SK-N-SH (cell line): ENCODE data around the gene KLK15. TPM values are rescaled to one million over a fixed set of nuclear protein-coding genes. Genes with fewer than 3 reads are reported as not detected.

Source experiments
- CTCF ChIA-PET: fragments of 300-600, 350-600 bp; formaldehyde crosslinking; extraction: SDS; loops from one replicate; lab custom pipeline; 2021; lab: Yijun Ruan, JAX
- POLR2A ChIA-PET: fragments of 350-600 bp; sonication (Branson Sonifier 250); formaldehyde crosslinking; extraction: SDS; loops from one replicate; lab custom pipeline; 2020; ENCODE audit warnings: antibody characterized with exemption, inconsistent platforms; lab: Yijun Ruan, JAX
- DNase-seq: peaks from one replicate; pipeline ENCODE4 v3.0.0; 2012
- H2AFZ ChIP-seq: fragments of 200-600 bp; sonication (generic); 2 replicates; pipeline ENCODE4 v1.8.1; 2016; ENCODE audit warnings: antibody characterized with exemption, mild to moderate bottlenecking, low read depth
- H3F3A ChIP-seq: fragments of 200-600 bp; sonication (generic); replicated peaks from 2 replicates; pipeline ENCODE3; 2016; ENCODE audit warnings: antibody characterized with exemption, mild to moderate bottlenecking; ENCODE audit not compliant: insufficient read depth
- H3K27ac ChIP-seq, 2 experiments: fragments of 200-500 bp in 1 of 2; fragments of 200-600 bp in 1 of 2; sonication (Bioruptor generic) in 1 of 2; sonication (generic), shearing (Covaris generic) in 1 of 2; 2 replicates each; pipeline versions ENCODE4 v1.5.1 to v1.6.1; 2014 to 2016; ENCODE audit warnings: low read depth in 2 of 2, inconsistent platforms in 1 of 2, low read length in 1 of 2, mild to moderate bottlenecking in 1 of 2, mixed read lengths in 1 of 2
- H3K27me3 ChIP-seq: fragments of 200-600 bp; sonication (generic), shearing (Covaris generic); 2 replicates; pipeline ENCODE4 v1.6.1; 2016; ENCODE audit warnings: mixed run types; ENCODE audit not compliant: insufficient read depth
- H3K36me3 ChIP-seq, 2 experiments: fragments of 200-500 bp in 1 of 2; fragments of 200-600 bp in 1 of 2; sonication (Bioruptor generic) in 1 of 2; sonication (generic) in 1 of 2; replicated peaks in 1 of 2; 2 replicates each; pipeline versions ENCODE3 to v1.5.1; 2014 to 2016; ENCODE audit warnings: low read length in 1 of 2, mild to moderate bottlenecking in 1 of 2; ENCODE audit not compliant: insufficient read depth in 2 of 2, control insufficient read depth in 1 of 2
- H3K4me1 ChIP-seq, 2 experiments: fragments of 200-500 bp in 1 of 2; fragments of 200-600 bp in 1 of 2; sonication (Bioruptor generic) in 1 of 2; sonication (generic), shearing (Covaris generic) in 1 of 2; 2 replicates each; pipeline versions ENCODE4 v1.5.1 to v1.6.1; 2014 to 2016; ENCODE audit warnings: low read depth in 1 of 2, low read length in 1 of 2, mixed run types in 1 of 2; ENCODE audit not compliant: insufficient read depth in 2 of 2, control insufficient read depth in 1 of 2
- H3K4me2 ChIP-seq: fragments of 200-600 bp; sonication (generic), shearing (Covaris generic); 2 replicates; pipeline ENCODE4 v1.6.1; 2017; ENCODE audit warnings: mixed run types
- H3K4me3 ChIP-seq, 2 experiments: fragments of 200-500 bp in 1 of 2; fragments of 200-600 bp in 1 of 2; sonication (Bioruptor generic) in 1 of 2; sonication (generic), shearing (Covaris generic) in 1 of 2; 2 replicates each; pipeline versions ENCODE4 v1.5.1 to v1.8.1; 2014 to 2016; ENCODE audit warnings: low read depth in 2 of 2, inconsistent platforms in 1 of 2, low read length in 1 of 2, mild to moderate bottlenecking in 1 of 2, mixed read lengths in 1 of 2, moderate library complexity in 1 of 2
- H3K79me2 ChIP-seq: fragments of 200-600 bp; sonication (generic); 2 replicates; pipeline ENCODE4 v1.8.1; 2017; ENCODE audit warnings: mild to moderate bottlenecking; ENCODE audit not compliant: insufficient read depth
- H3K9ac ChIP-seq: fragments of 200-600 bp; sonication (generic); 2 replicates; pipeline ENCODE4 v1.6.1; 2017; ENCODE audit warnings: mixed run types
- H3K9me2 ChIP-seq: fragments of 200-600 bp; sonication (generic); 2 replicates; pipeline ENCODE4 v1.6.1; 2017; ENCODE audit warnings: mixed run types
- H3K9me3 ChIP-seq: fragments of 200-600 bp; sonication (generic); 2 replicates; pipeline ENCODE4 v1.6.1; 2017; ENCODE audit warnings: mixed run types, mild to moderate bottlenecking, moderate library complexity
- H4K20me1 ChIP-seq: fragments of 200-600 bp; sonication (generic); 2 replicates; pipeline ENCODE4 v1.6.1; 2017; ENCODE audit warnings: mild to moderate bottlenecking, mixed run types; ENCODE audit not compliant: insufficient read depth
- CTCF ChIP-seq: fragments of 200-600 bp; sonication (generic); IDR thresholded peaks from 2 replicates; pipeline ENCODE4 v1.6.1; 2017; ENCODE audit warnings: antibody characterized with exemption, mild to moderate bottlenecking, moderate library complexity
- EP300 ChIP-seq, 2 experiments: IDR thresholded peaks; 2 replicates each; pipeline versions ENCODE4 v1.4.0 to v1.6.1; 2012; ENCODE audit warnings: borderline replicate concordance in 1 of 2, low read depth in 1 of 2, low read length in 1 of 2
- EZH2phosphoT487 ChIP-seq: fragments of 200-600 bp; sonication (generic); IDR thresholded peaks from 2 replicates; pipeline ENCODE4 v1.6.1; 2017; ENCODE audit warnings: low read depth, mixed run types, mild to moderate bottlenecking, antibody characterized with exemption, moderate library complexity, borderline replicate concordance
- FOXM1 ChIP-seq: IDR thresholded peaks from 2 replicates; pipeline ENCODE4 v1.4.0; 2012; ENCODE audit warnings: low read depth, mild to moderate bottlenecking
- MEF2A ChIP-seq: IDR thresholded peaks from 2 replicates; pipeline ENCODE4 v1.4.0; 2012; ENCODE audit warnings: low read depth, borderline replicate concordance
- MXI1 ChIP-seq: IDR thresholded peaks from 2 replicates; pipeline ENCODE4 v1.6.1; 2012; ENCODE audit warnings: mild to moderate bottlenecking, low read depth, low read length, improper control_type of control experiment
- RCOR1 ChIP-seq: fragments of 150-350 bp; IDR thresholded peaks from 2 replicates; pipeline ENCODE4 v1.6.1; 2017; ENCODE audit warnings: antibody characterized with exemption, low read length
- REST ChIP-seq: IDR thresholded peaks from 2 replicates; pipeline ENCODE4 v1.6.1; 2012; ENCODE audit warnings: mild to moderate bottlenecking, low read depth, low read length, moderate library complexity
- TAF1 ChIP-seq: IDR thresholded peaks from 2 replicates; pipeline ENCODE4 v1.6.1; 2012; ENCODE audit warnings: low read depth, mild to moderate bottlenecking, low read length, moderate library complexity, borderline replicate concordance
- TCF12 ChIP-seq: IDR thresholded peaks from 2 replicates; pipeline ENCODE4 v1.4.0; 2012
- TEAD4 ChIP-seq: IDR thresholded peaks from 2 replicates; pipeline ENCODE4 v1.4.0; 2012; ENCODE audit warnings: mild to moderate bottlenecking, borderline replicate concordance; ENCODE audit not compliant: insufficient read depth
- YY1 ChIP-seq: IDR thresholded peaks from 2 replicates; pipeline ENCODE4 v1.4.0; 2012; ENCODE audit warnings: low read depth, mild to moderate bottlenecking
- WGBS: methylation state at CpG from one replicate; pipeline ENCODE4 v1.1.6; 2017; ENCODE audit warnings: low lambda C conversion rate; 5-methylcytosine and 5-hydroxymethylcytosine counted together
- polyA plus RNA-seq, 3 experiments: library from polyadenylated mRNA; depleted of rRNA; stranded (reverse); fragments of >200 nt; gene quantifications; 2 replicates each; pipeline ENCODE4 v1.2.3, GENCODE V29; 2012
- TF ChIP-seq, protein P1 (sequence below): fragments of 150-350 bp; IDR thresholded peaks from 2 replicates; pipeline ENCODE4 v1.6.1; 2016; ENCODE audit warnings: mild to moderate bottlenecking, low read depth, low read length

Gene KLK15
- polyA plus RNA-seq, 1 of the 3 experiments (the other 2 are of a cell fraction), result not detected

- CTCF ChIA-PET, result no interaction called here
- Histone ChIP-seq H3K27me3 (peaks cover 58% of the 10 kb centered on the region), H3K4me2 (no peak overlapping the region), H3K36me3 (no peaks in the 10 kb centered on the region), H3K9ac (no peak overlapping the region), H3K4me1 (peaks cover 0 to 2% of the 10 kb centered on the region in 2 experiments; a peak in 1 of 4 replicates), H3K4me3 (no peak overlapping the region), H3K79me2 (no peaks in the 10 kb centered on the region), H3K9me3 (no peaks in the 10 kb centered on the region), H3K9me2 (no peaks in the 10 kb centered on the region), H4K20me1 (no peaks in the 10 kb centered on the region), H2AFZ (no peak overlapping the region), H3F3A (no peaks in the 10 kb centered on the region), H3K27ac (no peak overlapping the region)
- 1% methylated on average over 5 of the region's 5 CpGs for WGBS
- no peak for DNase-seq
- POLR2A ChIA-PET, result no interaction called here
- TF ChIP-seq EZH2phosphoT487 (no peak), MXI1 (no peak), TEAD4 (no peak)
- TF ChIP-seq, protein P1, sequence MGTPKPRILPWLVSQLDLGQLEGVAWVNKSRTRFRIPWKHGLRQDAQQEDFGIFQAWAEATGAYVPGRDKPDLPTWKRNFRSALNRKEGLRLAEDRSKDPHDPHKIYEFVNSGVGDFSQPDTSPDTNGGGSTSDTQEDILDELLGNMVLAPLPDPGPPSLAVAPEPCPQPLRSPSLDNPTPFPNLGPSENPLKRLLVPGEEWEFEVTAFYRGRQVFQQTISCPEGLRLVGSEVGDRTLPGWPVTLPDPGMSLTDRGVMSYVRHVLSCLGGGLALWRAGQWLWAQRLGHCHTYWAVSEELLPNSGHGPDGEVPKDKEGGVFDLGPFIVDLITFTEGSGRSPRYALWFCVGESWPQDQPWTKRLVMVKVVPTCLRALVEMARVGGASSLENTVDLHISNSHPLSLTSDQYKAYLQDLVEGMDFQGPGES, result no peak
Measured at GRCh38 chr19:50874211-50874610, 40.8 kb upstream of the KLK15 start.

GRCh38 chr19:50873056-50873455 lies 39.7 kb upstream of the KLK15 start, which contains the start of gene KLK2:
KLK2 (plus strand) TSS chr19:50873439; CDS start chr19:50873474, 35 bp downstream.
- Histone ChIP-seq H3F3A (no peaks in the 10 kb centered on the region), H3K9me2 (no peaks in the 10 kb centered on the region), H3K36me3 (no peaks in the 10 kb centered on the region), H2AFZ (no peak within 1 kb of the TSS), H3K4me3 (no peak within 1 kb of the TSS), H3K4me2 (no peak within 1 kb of the TSS), H3K9ac (no peak within 1 kb of the TSS), H4K20me1 (no peaks in the 10 kb centered on the region), H3K79me2 (no peaks in the 10 kb centered on the region), H3K27me3 (peaks cover 60% of the 10 kb centered on the region), H3K4me1 (peaks cover 0 to 2% of the 10 kb centered on the region in 2 experiments; a peak in 1 of 4 replicates), H3K27ac (no peak within 1 kb of the TSS), H3K9me3 (no peaks in the 10 kb centered on the region)
- ChIA-PET POLR2A (no interaction called here), CTCF (interaction anchor here (1.0 kb wide), 1 partner anchor 148 kb away, joined by 3 read pairs; no protein-coding TSS in a partner anchor)
- 33% methylated on average over 3 of the region's 3 CpGs for WGBS
- TF ChIP-seq CTCF (no peak), RCOR1 (no peak), YY1 (no peak), EP300 (IDR thresholded peaks at IDR 0.05; ENCODE audit: borderline replicate concordance in 1 of 2, low read depth in 1 of 2, low read length in 1 of 2) (no peak), TAF1 (no peak), MEF2A (no peak), REST (no peak), TCF12 (no peak), FOXM1 (no peak)
- TF ChIP-seq, protein P1, result no peak
- no peak for DNase-seq
